ENCODE measurements around the gene SPOCK1.
A peak's percentile ranks its signal among the peaks of the same experiment; 100 is the strongest.

DNA sequence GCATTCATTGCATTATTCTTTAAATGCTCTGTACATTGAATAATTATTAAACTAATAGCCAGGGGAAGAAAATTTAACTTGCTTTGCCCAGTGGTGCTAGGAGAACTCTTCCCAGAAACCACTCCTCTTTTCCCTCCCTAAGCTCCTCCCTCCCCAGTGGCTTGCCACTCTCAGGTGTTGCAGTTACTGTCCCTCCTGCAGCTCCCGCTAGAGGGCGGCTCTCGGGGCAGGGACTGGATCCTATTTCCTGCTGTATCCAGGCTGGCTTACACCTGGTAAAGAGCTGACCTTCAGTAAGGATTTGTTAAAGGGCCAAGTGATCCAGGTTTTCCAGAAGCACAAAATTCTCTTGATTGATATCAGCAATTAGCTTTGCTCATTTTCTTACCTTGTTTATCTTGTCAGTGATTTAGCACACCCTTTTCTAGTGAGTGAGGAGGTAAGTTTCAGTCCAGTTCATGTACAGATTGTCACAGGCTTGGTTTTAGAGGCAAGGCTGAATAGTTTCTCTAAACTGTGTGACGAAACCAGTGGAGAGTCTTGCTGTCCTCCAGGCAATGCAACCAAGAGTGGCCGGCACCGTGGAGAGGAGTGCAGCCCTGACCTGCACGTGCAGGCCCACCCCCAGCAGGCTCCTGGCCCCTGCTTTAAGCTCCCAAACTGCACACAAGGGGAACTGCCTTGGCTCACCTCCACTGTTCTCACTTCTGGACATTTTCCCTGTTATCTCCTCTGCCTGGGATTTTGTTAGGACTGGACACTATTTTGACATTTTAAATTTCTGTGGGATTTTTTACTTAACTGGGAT, 423.8 kb downstream of the SPOCK1 start:
- TF ChIP-seq CTCF (IDR thresholded peaks at IDR 0.05) (peak in 4 of 6 experiments; percentile 21 to 51 (median 24)), POLR2A (IDR thresholded peaks at IDR 0.05) (no peak)

Data from Peyer's patch (tissue), 4 donors.